HEK293T (cell line): ENCODE measurements around the gene ZNF48.

Experiments used
- CTCF ChIA-PET: fragments of 350-600 bp; formaldehyde crosslinking; extraction: SDS; loops from one replicate; lab custom pipeline; 2021; ENCODE audit warnings: antibody characterized with exemption, inconsistent platforms; lab: Yijun Ruan, JAX
- POLR2A ChIA-PET: fragments of 350-600 bp; formaldehyde crosslinking; extraction: SDS; loops from one replicate; lab custom pipeline; 2020; ENCODE audit warnings: antibody characterized with exemption, inconsistent platforms; lab: Yijun Ruan, JAX
- DNase-seq: peaks from one replicate; pipeline ENCODE4 v3.0.0; 2012; ENCODE audit warnings: mixed read lengths; ENCODE audit errors: extremely low spot score
- ARNT ChIP-seq: fragments of 450-650 bp; IDR thresholded peaks from 2 replicates; pipeline ENCODE4 v1.6.1; 2017; ENCODE audit warnings: mild to moderate bottlenecking
- BHLHE40 ChIP-seq: fragments of 450-650 bp; IDR thresholded peaks from 2 replicates; pipeline ENCODE4 v1.6.1; 2016; ENCODE audit warnings: mild to moderate bottlenecking, moderate library complexity, borderline replicate concordance
- CTBP1 ChIP-seq: fragments of 450-650 bp; IDR thresholded peaks from 2 replicates; pipeline ENCODE4 v1.6.1; 2016; ENCODE audit warnings: borderline replicate concordance
- ELF4 ChIP-seq: fragments of 450-650 bp; IDR thresholded peaks from 2 replicates; pipeline ENCODE4 v1.6.1; 2017; ENCODE audit warnings: antibody characterized with exemption
- FOXA1 ChIP-seq: fragments of 450-650 bp; IDR thresholded peaks from 2 replicates; pipeline ENCODE4 v1.6.1; 2016; ENCODE audit warnings: mild to moderate bottlenecking
- FOXK2 ChIP-seq: fragments of 450-650 bp; IDR thresholded peaks from 2 replicates; pipeline ENCODE4 v1.6.1; 2016; ENCODE audit warnings: mild to moderate bottlenecking
- FOXM1 ChIP-seq: fragments of 450-650 bp; IDR thresholded peaks from 2 replicates; pipeline ENCODE4 v1.6.1; 2017; ENCODE audit warnings: mild to moderate bottlenecking, borderline replicate concordance
- HDGF ChIP-seq: fragments of 450-650 bp; IDR thresholded peaks from 2 replicates; pipeline ENCODE4 v1.6.1; 2017; ENCODE audit warnings: antibody characterized with exemption, borderline replicate concordance
- L3MBTL2 ChIP-seq: fragments of 450-650 bp; conservative IDR thresholded peaks from 2 replicates; pipeline ENCODE4 v1.6.1; 2016; ENCODE audit warnings: mild to moderate bottlenecking
- LEF1 ChIP-seq: fragments of 450-650 bp; IDR thresholded peaks from 2 replicates; pipeline ENCODE4 v1.6.1; 2017; ENCODE audit warnings: mild to moderate bottlenecking, borderline replicate concordance
- NFRKB ChIP-seq: fragments of 450-650 bp; IDR thresholded peaks from 2 replicates; pipeline ENCODE4 v1.6.1; 2016; ENCODE audit warnings: mild to moderate bottlenecking, moderate library complexity
- PKNOX1 ChIP-seq: fragments of 450-650 bp; IDR thresholded peaks from 2 replicates; pipeline ENCODE4 v1.6.1; 2016
- SP1 ChIP-seq: fragments of 450-650 bp; IDR thresholded peaks from 2 replicates; pipeline ENCODE4 v1.6.1; 2017
- SUZ12 ChIP-seq: fragments of 450-650 bp; IDR thresholded peaks from 2 replicates; pipeline ENCODE4 v1.6.1; 2016; ENCODE audit warnings: mild to moderate bottlenecking
- TARDBP ChIP-seq: fragments of 450-650 bp; IDR thresholded peaks from 2 replicates; pipeline ENCODE4 v1.6.1; 2016
- ZNF384 ChIP-seq: fragments of 450-650 bp; IDR thresholded peaks from 2 replicates; pipeline ENCODE4 v1.6.1; 2016

The ZNF48 gene

GRCh38 chr16:30355144-30355953 lies 39.9 kb upstream of the ZNF48 start, which contains the start of gene CD2BP2:
TSS of gene CD2BP2 (minus strand) at chr16:30355308. CDS start at chr16:30354681, 627 bp downstream.
- ChIA-PET CTCF (interaction anchor here (3.1 kb wide), 1 partner anchor 16 kb away, joined by 10 read pairs; no protein-coding TSS in a partner anchor), POLR2A (interaction anchor here (0.8 to 7.6 kb wide), 19 partner anchors 9 to 279 kb away, joined by 3 to 95 read pairs (median 4); partner anchors contain the start of genes DCTPP1, SEPTIN1, TBC1D10B and YPEL3)
- peak; percentile 99 for DNase-seq
- peak; percentile 96 for TF ChIP-seq L3MBTL2
- TF ChIP-seq ZNF384, result no peak
- TF ChIP-seq NFRKB, result no peak
- TF ChIP-seq ELF4, result peak; percentile 99
- no peak for TF ChIP-seq ARNT
- TF ChIP-seq CTBP1, result no peak
- TF ChIP-seq PKNOX1, result peak; percentile 86
- TF ChIP-seq HDGF, result no peak
- no peak for TF ChIP-seq FOXK2
- TF ChIP-seq BHLHE40, result no peak
- no peak for TF ChIP-seq SUZ12
- peak; percentile 61; the same call in 1 of the 2 replicates for TF ChIP-seq FOXM1

DNA sequence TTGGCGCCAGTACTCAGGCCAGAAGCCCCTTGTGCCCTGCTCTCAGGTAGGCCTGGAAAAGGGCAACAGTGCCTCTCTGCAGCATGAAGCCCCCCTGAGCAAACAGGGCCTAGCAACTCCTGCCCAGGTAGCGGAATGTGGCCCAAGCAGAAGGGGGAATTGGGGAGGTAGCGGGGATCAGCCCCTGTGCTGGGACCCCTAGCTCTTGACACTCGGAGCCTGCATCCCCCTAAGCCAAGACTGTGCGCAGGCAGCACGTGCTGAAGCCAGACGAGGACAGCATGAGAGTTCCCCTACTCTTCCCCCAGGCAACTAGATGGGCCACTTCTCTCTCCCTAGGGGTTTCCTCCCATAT lies 39.3 kb upstream of the ZNF48 start:
- DNase-seq, result no peak
- POLR2A ChIA-PET, result interaction anchor here (0.8 to 7.6 kb wide), 12 partner anchors 9 to 278 kb away, joined by 3 to 95 read pairs (median 4); partner anchors contain the start of genes DCTPP1, TBC1D10B, YPEL3 and ZNF48
- CTCF ChIA-PET, result no interaction called here
- TF ChIP-seq L3MBTL2, result peak; percentile 87
- TF ChIP-seq LEF1, result no peak

DNA sequence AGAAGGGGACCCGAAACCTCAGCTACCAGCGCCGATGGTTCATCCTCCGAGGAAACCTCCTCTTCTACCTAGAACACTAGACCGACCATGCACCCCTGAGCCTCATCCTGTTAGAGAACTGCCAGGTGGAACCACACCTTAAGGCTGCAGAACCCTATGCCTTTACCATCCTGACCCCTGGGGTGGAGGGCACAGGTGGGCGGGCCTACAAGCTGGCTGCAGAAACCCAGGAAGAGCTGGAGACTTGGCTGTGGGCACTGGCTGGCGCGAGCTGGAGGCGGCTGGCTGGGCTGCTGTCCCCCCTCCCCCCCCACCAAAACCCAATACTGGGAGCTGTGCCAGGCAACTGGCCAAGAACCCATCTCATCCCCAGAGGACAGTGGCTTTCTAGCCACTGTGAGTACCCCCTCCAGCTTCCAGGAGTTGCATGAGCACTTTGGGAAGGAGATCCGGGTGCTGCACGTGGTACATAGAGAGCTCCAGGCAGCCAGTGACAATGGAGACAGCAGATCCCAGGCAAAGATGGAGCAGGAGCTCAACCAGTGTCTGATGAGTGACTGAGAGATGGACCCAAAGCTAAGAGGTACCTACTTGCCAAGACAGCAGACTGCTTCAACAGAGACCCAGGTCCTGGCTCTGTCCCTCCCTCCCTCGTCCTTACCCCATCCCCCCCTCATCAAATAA lies 38.7 kb upstream of the ZNF48 start:
- POLR2A ChIA-PET, result interaction anchor here (1.2 to 7.6 kb wide), 6 partner anchors 8 to 51 kb away, joined by 3 to 95 read pairs (median 12); partner anchors contain the start of genes TBC1D10B, ZNF48 and ZNF771

DNA sequence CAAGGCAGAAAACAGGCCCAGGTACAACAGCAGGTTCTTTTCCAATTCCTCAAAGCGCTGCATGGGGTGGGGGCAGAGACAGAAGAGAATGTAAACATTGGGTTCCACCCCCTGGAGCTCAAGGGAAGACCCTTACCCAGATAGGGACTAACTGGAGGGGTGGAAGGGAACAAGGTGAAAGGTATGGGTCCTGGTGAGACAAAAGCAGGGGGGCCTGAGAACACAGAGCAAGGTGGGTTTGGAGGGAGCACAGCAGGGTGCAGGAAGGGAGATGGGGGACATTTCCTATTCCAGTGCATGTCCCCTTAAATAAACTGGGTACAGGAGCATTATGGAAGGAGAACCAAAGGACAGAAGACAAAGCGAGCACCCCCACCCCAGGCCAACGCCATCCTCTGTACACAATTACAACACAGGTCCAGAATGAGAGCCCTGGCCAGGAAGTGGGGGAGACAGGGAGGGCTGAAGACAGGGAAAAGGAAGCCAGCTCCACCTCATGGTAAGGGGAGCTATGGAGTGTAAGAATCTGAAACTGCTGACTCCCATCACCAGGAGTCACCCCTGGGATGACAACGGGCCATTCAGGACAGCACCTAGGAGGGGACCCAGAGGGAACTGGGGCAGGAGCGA lies 38.0 kb upstream of the ZNF48 start:
- ChIA-PET CTCF (interaction anchor here (2.0 kb wide), 1 partner anchor 53 kb away, joined by 5 read pairs; no protein-coding TSS in a partner anchor), POLR2A (interaction anchor here (0.8 to 7.6 kb wide), 7 partner anchors 8 to 50 kb away, joined by 3 to 95 read pairs (median 7); partner anchors contain the start of genes TBC1D10B, ZNF48 and ZNF771)
- no peak for DNase-seq
- TF ChIP-seq TARDBP (no peak), FOXA1 (no peak), FOXK2 (no peak), ZNF384 (no peak), SP1 (no peak)

More for the DNA sequence above, 38.7 kb upstream of the ZNF48 start:
- TF ChIP-seq CTBP1 (no peak), PKNOX1 (no peak), NFRKB (no peak), FOXA1 (no peak), FOXM1 (no peak), ARNT (no peak), FOXK2 (no peak), HDGF (no peak), SUZ12 (no peak), L3MBTL2 (no peak), SP1 (no peak), ZNF384 (no peak)
- CTCF ChIA-PET, result interaction anchor here (2.0 kb wide), 1 partner anchor 53 kb away, joined by 5 read pairs; no protein-coding TSS in a partner anchor
- no peak for DNase-seq

DNA sequence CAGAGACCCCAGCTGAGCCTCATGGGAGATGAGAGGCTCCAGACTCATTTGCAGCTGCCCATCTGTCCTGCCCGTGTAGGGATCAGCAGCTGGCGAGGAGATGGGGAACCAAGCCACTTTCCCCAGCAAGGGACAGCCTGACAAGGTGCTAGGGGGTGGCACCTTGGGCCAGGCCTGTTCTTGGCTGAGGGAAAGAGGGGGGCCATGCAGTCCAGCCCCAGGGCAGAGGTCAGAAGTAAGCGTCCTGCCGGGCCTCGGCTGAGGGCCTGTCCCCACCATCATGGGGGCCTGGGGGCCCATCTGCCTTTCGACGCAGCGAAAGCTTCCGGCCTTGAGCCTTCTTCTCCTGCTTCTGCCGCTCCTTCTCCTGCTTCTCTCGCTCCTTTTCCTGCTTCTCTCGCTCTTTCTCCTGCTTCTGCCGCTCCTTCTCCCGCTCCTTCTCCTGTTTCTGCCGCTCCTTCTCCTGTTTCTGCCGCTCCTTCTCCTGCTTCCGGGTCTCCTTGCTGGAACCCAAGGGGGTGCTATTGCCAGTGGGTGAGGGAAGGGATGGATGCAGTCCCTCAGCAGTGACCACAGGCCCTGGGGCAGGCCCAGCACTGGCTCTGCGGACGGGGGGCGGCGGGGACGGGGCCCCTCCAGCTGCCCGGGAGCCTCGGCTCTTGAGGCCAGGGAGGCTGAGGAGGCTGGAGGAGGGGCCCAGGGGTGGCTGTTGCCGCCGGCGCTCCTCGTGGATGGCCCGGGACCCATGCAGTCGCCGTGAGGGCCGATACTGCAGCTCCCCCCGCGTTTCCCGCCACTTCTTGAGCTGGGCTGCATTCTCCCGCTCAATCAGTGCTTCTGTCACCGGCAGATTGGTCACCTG lies 37.3 kb upstream of the ZNF48 start:
- ChIA-PET POLR2A (interaction anchor here (0.8 to 7.6 kb wide), 4 partner anchors 12 to 49 kb away, joined by 3 to 95 read pairs (median 6); partner anchors contain the start of genes TBC1D10B and ZNF771), CTCF (interaction anchor here (0.8 to 2.0 kb wide), 2 partner anchors 52 to 266 kb away, joined by 3 to 5 read pairs; no protein-coding TSS in a partner anchor)
- TF ChIP-seq LEF1 (no peak), SUZ12 (no peak), TARDBP (no peak), SP1 (no peak), NFRKB (no peak)

More for the DNA sequence above, 37.3 kb upstream of the ZNF48 start:
- DNase-seq, result no peak
